GM23338 (cell line): ENCODE data around the gene DYNLT2B. TPM values are rescaled to one million over a fixed set of nuclear protein-coding genes. Genes with fewer than 3 reads are reported as not detected.

Source experiments
- ATAC-seq: fragments of 200-7000 bp; cut with Tn5 transposase; 3 replicates; pipeline ENCODE4 v1.9.1; 2020
- DNase-seq: peaks from one replicate; pipeline ENCODE4 v3.0.0-alpha.2; 2015; ENCODE audit warnings: low spot score
- H2AFZ ChIP-seq: fragments of 200-600 bp; sonication (generic); 2 replicates; pipeline ENCODE4 v1.8.0; 2016; ENCODE audit warnings: antibody characterized with exemption, mild to moderate bottlenecking, moderate library complexity
- H3F3A ChIP-seq: fragments of 200-600 bp; sonication (generic); replicated peaks from 2 replicates; pipeline ENCODE4 v1.8.0; 2017; ENCODE audit warnings: antibody characterized with exemption, mixed run types, low read depth
- H3K27ac ChIP-seq: fragments of 200-600 bp; sonication (generic); 2 replicates; pipeline ENCODE4 v1.6.1; 2016; ENCODE audit warnings: low read depth
- H3K27me3 ChIP-seq: fragments of 200-600 bp; sonication (generic); 2 replicates; pipeline ENCODE4 v1.8.0; 2016; ENCODE audit warnings: mild to moderate bottlenecking, mixed run types, moderate library complexity; ENCODE audit not compliant: insufficient read depth
- H3K36me3 ChIP-seq: fragments of 200-600 bp; sonication (generic); 2 replicates; pipeline ENCODE4 v1.8.0; 2016; ENCODE audit warnings: mild to moderate bottlenecking; ENCODE audit not compliant: insufficient read depth
- H3K4me1 ChIP-seq: fragments of 200-600 bp; sonication (generic); 2 replicates; pipeline ENCODE4 v1.8.0; 2016; ENCODE audit warnings: mild to moderate bottlenecking, moderate library complexity; ENCODE audit not compliant: insufficient read depth
- H3K4me2 ChIP-seq: fragments of 200-600 bp; sonication (generic); 2 replicates; pipeline ENCODE4 v1.7.1; 2017; ENCODE audit warnings: mixed run types
- H3K4me3 ChIP-seq: fragments of 200-600 bp; sonication (generic); 2 replicates; pipeline ENCODE4 v1.6.1; 2016; ENCODE audit warnings: mixed run types
- H3K79me2 ChIP-seq: fragments of 200-600 bp; sonication (generic); replicated peaks from 2 replicates; pipeline ENCODE4 v1.8.0; 2017; ENCODE audit warnings: mild to moderate bottlenecking; ENCODE audit not compliant: insufficient read depth
- H3K9me2 ChIP-seq: fragments of 200-600 bp; sonication (generic); 2 replicates; pipeline ENCODE4 v1.8.0; 2017; ENCODE audit not compliant: insufficient read depth
- H4K20me1 ChIP-seq: fragments of 200-600 bp; sonication (generic); replicated peaks from 2 replicates; pipeline ENCODE4 v1.8.0; 2017; ENCODE audit warnings: mild to moderate bottlenecking; ENCODE audit not compliant: insufficient read depth
- H3K27ac Mint-ChIP-seq: 2 replicates; pipeline ENCODE4 v1.8.0; 2020; ENCODE audit warnings: inconsistent platforms, mild to moderate bottlenecking, moderate library complexity, mixed read lengths
- H3K27me3 Mint-ChIP-seq: 3 replicates; pipeline ENCODE4 v1.8.0; 2022; ENCODE audit warnings: low read depth, mild to moderate bottlenecking, moderate library complexity, mixed read lengths, inconsistent platforms; ENCODE audit not compliant: insufficient read depth, poor library complexity
- H3K36me3 Mint-ChIP-seq: 3 replicates; pipeline ENCODE4 v1.8.0; 2021; ENCODE audit warnings: low read depth, mild to moderate bottlenecking, inconsistent platforms, moderate library complexity, mixed read lengths
- H3K4me1 Mint-ChIP-seq: 3 replicates; pipeline ENCODE4 v1.8.0; 2020; ENCODE audit warnings: mild to moderate bottlenecking, inconsistent platforms, mixed read lengths
- H3K4me3 Mint-ChIP-seq: 3 replicates; pipeline ENCODE4 v1.8.0; 2021; ENCODE audit warnings: moderate library complexity, mild to moderate bottlenecking, inconsistent platforms, mixed read lengths
- H3K9me3 Mint-ChIP-seq: 3 replicates; pipeline ENCODE4 v1.8.0; 2020; ENCODE audit warnings: moderate library complexity, mild to moderate bottlenecking, inconsistent platforms, mixed read lengths
- CREB1 ChIP-seq: fragments of 250-450 bp; sonication (Bioruptor Pico); IDR thresholded peaks from 2 replicates; pipeline ENCODE4 v1.5.0; 2020; ENCODE audit warnings: low read depth, mild to moderate bottlenecking, moderate library complexity
- EZH2 ChIP-seq: fragments of 200-600 bp; sonication (generic); IDR thresholded peaks from one replicate; pipeline ENCODE4 v1.8.0; 2017; ENCODE audit warnings: antibody characterized with exemption, mild to moderate bottlenecking, low read depth; ENCODE audit not compliant: unreplicated experiment
- EZH2phosphoT487 ChIP-seq: fragments of 200-600 bp; sonication (generic); IDR thresholded peaks from one replicate; pipeline ENCODE4 v1.8.1; 2018; ENCODE audit warnings: antibody characterized with exemption; ENCODE audit not compliant: unreplicated experiment
- JUNB ChIP-seq: IDR thresholded peaks from one replicate; pipeline ENCODE4 v1.6.1; 2016; ENCODE audit warnings: antibody characterized with exemption; ENCODE audit not compliant: unreplicated experiment
- NANOG ChIP-seq: IDR thresholded peaks from 2 replicates; pipeline ENCODE4 v1.6.1; 2016; ENCODE audit warnings: antibody characterized with exemption, borderline replicate concordance
- STAT1 ChIP-seq: IDR thresholded peaks from one replicate; pipeline ENCODE4 v1.6.1; 2016; ENCODE audit warnings: antibody characterized with exemption; ENCODE audit not compliant: unreplicated experiment
- ZNF114 ChIP-seq: fragments of 250-450 bp; sonication (Bioruptor Pico); IDR thresholded peaks from 2 replicates; pipeline ENCODE4 v1.5.0; 2020; ENCODE audit warnings: mild to moderate bottlenecking, moderate library complexity
- polyA plus RNA-seq: library from polyadenylated mRNA; unstranded; fragments of >200 nt; fragmentation: Nextera tagmentation; extraction: Ambion mirVana; gene quantifications from 2 replicates; pipeline ENCODE4 v1.2.1, GENCODE V29; 2016
- total RNA-seq: library from RNA; depleted of rRNA; stranded (reverse); fragments of >200 nt; shearing (Covaris generic); gene quantifications from 2 replicates; pipeline ENCODE4 v1.2.3, GENCODE V29; 2014
- TF ChIP-seq, protein P1 (sequence below): IDR thresholded peaks from one replicate; pipeline ENCODE4 v1.6.1; 2018; ENCODE audit warnings: antibody characterized with exemption; ENCODE audit not compliant: unreplicated experiment
- TF ChIP-seq, protein P2 (sequence below): IDR thresholded peaks from 2 replicates; pipeline ENCODE4 v1.6.1; 2016; ENCODE audit warnings: antibody characterized with exemption
- TF ChIP-seq, protein P3 (sequence below): fragments of 250-450 bp; sonication (Bioruptor Pico); IDR thresholded peaks from 2 replicates; pipeline ENCODE4 v1.5.0; 2020; ENCODE audit warnings: mild to moderate bottlenecking, moderate library complexity

DYNLT2B gene
- total and polyA plus RNA-seq, 2 experiments from 2014 or later: 11.3 to 42.7 TPM

DNA sequence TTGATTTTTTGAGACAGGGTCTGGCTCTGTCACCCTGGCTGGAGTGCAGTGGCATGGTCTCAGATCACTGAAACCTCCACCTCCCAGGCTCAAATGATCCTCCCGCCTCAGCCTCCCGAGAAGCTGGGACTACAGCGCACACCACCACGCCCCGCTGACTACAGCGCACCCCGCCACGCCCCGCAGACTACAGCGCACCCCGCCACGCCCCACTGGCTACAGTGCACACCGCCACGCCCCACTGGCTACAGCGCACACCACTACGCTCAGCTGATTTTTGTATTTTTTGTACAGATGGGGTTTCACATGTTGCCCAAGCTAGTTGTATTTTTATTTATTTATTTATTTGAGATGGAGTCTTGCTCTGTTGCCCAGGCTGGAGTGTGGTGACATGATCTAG is 66.1 kb downstream of the DYNLT2B start (continued):
- TF ChIP-seq, protein P1, sequence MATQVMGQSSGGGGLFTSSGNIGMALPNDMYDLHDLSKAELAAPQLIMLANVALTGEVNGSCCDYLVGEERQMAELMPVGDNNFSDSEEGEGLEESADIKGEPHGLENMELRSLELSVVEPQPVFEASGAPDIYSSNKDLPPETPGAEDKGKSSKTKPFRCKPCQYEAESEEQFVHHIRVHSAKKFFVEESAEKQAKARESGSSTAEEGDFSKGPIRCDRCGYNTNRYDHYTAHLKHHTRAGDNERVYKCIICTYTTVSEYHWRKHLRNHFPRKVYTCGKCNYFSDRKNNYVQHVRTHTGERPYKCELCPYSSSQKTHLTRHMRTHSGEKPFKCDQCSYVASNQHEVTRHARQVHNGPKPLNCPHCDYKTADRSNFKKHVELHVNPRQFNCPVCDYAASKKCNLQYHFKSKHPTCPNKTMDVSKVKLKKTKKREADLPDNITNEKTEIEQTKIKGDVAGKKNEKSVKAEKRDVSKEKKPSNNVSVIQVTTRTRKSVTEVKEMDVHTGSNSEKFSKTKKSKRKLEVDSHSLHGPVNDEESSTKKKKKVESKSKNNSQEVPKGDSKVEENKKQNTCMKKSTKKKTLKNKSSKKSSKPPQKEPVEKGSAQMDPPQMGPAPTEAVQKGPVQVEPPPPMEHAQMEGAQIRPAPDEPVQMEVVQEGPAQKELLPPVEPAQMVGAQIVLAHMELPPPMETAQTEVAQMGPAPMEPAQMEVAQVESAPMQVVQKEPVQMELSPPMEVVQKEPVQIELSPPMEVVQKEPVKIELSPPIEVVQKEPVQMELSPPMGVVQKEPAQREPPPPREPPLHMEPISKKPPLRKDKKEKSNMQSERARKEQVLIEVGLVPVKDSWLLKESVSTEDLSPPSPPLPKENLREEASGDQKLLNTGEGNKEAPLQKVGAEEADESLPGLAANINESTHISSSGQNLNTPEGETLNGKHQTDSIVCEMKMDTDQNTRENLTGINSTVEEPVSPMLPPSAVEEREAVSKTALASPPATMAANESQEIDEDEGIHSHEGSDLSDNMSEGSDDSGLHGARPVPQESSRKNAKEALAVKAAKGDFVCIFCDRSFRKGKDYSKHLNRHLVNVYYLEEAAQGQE: no peak
- TF ChIP-seq CREB1 (CRISPR knock-in tag) (no peak), STAT1 (no peak), JUNB (no peak)

DNA sequence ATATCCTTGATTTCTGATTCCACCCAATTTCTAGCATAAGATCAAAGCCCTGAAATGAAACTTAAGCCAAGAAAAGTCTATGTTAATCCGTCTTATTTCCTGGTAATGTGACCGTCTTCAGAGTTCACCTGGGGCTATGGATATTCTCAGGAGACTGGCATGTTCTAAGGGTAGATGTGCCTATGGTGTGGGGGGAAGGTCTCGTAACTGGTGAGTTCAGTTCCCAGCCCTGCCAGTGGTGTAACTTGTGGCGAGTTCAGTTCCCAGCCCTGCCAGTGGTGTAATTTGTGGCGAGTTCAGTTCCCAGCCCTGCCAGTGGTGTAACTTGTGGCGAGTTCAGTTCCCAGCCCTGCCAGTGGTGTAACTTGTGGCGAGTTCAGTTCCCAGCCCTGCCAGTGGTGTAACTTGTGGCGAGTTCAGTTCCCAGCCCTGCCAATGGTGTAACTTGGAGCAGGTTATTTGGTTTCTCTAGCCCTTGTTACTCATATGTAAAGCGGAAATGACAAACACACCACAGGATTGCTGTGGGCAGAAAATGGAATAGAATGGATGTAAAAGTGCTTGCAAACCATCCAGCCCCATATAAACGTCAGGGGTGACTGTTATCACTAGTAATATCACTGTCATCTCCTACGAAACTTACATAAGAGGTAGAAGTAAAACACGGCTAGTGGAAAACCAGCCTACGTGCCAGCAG is 71.3 kb downstream of the DYNLT2B start:
- Histone ChIP-seq H3K4me1 (no peaks in the 10 kb centered on the region), H3K27me3 (no peaks in the 10 kb centered on the region), H4K20me1 (peaks cover 4% of the 10 kb centered on the region; the same call in 1 of the 2 replicates), H3K4me2 (no peak overlapping the region), H3K27ac (no peak overlapping the region), H3F3A (0 out of 2 replicates have a peak, but pooled peaks cover 2% of the 10 kb centered on the region), H3K4me3 (no peak overlapping the region), H3K9me2 (no peaks in the 10 kb centered on the region), H3K79me2 (no peaks in the 10 kb centered on the region), H3K36me3 (no peaks in the 10 kb centered on the region), H2AFZ (no peak overlapping the region)
- ATAC-seq (no peak), DNase-seq (no peak)
- Mint-ChIP-seq H3K27me3 (peaks cover 1% of the 10 kb centered on the region), H3K36me3 (peaks cover 45% of the 10 kb centered on the region), H3K9me3 (peaks cover 12% of the 10 kb centered on the region; the same call in 2 of the 3 replicates), H3K4me1 (no peaks in the 10 kb centered on the region), H3K27ac (no peak overlapping the region), H3K4me3 (no peak overlapping the region)
- TF ChIP-seq, protein P2, sequence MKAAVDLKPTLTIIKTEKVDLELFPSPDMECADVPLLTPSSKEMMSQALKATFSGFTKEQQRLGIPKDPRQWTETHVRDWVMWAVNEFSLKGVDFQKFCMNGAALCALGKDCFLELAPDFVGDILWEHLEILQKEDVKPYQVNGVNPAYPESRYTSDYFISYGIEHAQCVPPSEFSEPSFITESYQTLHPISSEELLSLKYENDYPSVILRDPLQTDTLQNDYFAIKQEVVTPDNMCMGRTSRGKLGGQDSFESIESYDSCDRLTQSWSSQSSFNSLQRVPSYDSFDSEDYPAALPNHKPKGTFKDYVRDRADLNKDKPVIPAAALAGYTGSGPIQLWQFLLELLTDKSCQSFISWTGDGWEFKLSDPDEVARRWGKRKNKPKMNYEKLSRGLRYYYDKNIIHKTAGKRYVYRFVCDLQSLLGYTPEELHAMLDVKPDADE: no peak
- TF ChIP-seq, protein P3, sequence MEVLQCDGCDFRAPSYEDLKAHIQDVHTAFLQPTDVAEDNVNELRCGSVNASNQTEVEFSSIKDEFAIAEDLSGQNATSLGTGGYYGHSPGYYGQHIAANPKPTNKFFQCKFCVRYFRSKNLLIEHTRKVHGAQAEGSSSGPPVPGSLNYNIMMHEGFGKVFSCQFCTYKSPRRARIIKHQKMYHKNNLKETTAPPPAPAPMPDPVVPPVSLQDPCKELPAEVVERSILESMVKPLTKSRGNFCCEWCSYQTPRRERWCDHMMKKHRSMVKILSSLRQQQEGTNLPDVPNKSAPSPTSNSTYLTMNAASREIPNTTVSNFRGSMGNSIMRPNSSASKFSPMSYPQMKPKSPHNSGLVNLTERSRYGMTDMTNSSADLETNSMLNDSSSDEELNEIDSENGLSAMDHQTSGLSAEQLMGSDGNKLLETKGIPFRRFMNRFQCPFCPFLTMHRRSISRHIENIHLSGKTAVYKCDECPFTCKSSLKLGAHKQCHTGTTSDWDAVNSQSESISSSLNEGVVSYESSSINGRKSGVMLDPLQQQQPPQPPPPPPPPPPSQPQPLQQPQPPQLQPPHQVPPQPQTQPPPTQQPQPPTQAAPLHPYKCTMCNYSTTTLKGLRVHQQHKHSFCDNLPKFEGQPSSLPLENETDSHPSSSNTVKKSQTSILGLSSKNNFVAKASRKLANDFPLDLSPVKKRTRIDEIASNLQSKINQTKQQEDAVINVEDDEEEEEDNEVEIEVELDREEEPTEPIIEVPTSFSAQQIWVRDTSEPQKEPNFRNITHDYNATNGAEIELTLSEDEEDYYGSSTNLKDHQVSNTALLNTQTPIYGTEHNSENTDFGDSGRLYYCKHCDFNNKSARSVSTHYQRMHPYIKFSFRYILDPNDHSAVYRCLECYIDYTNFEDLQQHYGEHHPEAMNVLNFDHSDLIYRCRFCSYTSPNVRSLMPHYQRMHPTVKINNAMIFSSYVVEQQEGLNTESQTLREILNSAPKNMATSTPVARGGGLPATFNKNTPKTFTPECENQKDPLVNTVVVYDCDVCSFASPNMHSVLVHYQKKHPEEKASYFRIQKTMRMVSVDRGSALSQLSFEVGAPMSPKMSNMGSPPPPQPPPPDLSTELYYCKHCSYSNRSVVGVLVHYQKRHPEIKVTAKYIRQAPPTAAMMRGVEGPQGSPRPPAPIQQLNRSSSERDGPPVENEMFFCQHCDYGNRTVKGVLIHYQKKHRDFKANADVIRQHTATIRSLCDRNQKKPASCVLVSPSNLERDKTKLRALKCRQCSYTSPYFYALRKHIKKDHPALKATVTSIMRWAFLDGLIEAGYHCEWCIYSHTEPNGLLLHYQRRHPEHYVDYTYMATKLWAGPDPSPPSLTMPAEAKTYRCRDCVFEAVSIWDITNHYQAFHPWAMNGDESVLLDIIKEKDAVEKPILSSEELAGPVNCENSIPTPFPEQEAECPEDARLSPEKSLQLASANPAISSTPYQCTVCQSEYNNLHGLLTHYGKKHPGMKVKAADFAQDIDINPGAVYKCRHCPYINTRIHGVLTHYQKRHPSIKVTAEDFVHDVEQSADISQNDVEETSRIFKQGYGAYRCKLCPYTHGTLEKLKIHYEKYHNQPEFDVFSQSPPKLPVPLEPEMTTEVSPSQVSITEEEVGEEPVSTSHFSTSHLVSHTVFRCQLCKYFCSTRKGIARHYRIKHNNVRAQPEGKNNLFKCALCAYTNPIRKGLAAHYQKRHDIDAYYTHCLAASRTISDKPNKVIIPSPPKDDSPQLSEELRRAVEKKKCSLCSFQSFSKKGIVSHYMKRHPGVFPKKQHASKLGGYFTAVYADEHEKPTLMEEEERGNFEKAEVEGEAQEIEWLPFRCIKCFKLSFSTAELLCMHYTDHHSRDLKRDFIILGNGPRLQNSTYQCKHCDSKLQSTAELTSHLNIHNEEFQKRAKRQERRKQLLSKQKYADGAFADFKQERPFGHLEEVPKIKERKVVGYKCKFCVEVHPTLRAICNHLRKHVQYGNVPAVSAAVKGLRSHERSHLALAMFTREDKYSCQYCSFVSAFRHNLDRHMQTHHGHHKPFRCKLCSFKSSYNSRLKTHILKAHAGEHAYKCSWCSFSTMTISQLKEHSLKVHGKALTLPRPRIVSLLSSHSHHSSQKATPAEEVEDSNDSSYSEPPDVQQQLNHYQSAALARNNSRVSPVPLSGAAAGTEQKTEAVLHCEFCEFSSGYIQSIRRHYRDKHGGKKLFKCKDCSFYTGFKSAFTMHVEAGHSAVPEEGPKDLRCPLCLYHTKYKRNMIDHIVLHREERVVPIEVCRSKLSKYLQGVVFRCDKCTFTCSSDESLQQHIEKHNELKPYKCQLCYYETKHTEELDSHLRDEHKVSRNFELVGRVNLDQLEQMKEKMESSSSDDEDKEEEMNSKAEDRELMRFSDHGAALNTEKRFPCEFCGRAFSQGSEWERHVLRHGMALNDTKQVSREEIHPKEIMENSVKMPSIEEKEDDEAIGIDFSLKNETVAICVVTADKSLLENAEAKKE (CRISPR knock-in tag): no peak
- TF ChIP-seq EZH2phosphoT487 (no peak), ZNF114 (CRISPR knock-in tag) (no peak), EZH2 (no peak), CREB1 (CRISPR knock-in tag) (no peak), JUNB (no peak), STAT1 (no peak), NANOG (no peak)
